Umbilical cord (tissue), 2 donors: ENCODE results near the gene BACE2. TPM values are rescaled to one million over a fixed set of nuclear protein-coding genes. Genes with fewer than 3 reads are reported as not detected.

ENCODE experiments used
- DNase-seq: peaks from one replicate; pipeline ENCODE4 v3.0.0-alpha.2; 2015; ENCODE audit warnings: low spot score
- total RNA-seq: library from RNA; depleted of rRNA; stranded (reverse); fragments of >200 nt; gene quantifications from one replicate; pipeline ENCODE4 v1.2.3, GENCODE V29; 2014; ENCODE audit warnings: low replicate concordance; ENCODE audit not compliant: insufficient read depth

The BACE2 gene
- total RNA-seq, 1 donor from 2014 or later = 37.3 TPM

- no peak for DNase-seq
These were observed 48.0 kb downstream of the BACE2 start for GRCh38 chr21:41215856-41216408.

- DNase-seq = peak; percentile 61
These were observed 48.5 kb downstream of the BACE2 start for GRCh38 chr21:41216486-41216885.

GRCh38 chr21:41217671-41218385, 49.9 kb downstream of the BACE2 start:
- peak; percentile 32 for DNase-seq

- DNase-seq = peak; percentile 14
These were observed 51.7 kb downstream of the BACE2 start for GRCh38 chr21:41219498-41220207.

GRCh38 chr21:41220208-41220733, 52.3 kb downstream of the BACE2 start:
- peak; percentile 17 for DNase-seq

- DNase-seq = no peak
These were observed 54.5 kb downstream of the BACE2 start for GRCh38 chr21:41222247-41223068.

- no peak for DNase-seq
These were observed 58.9 kb downstream of the BACE2 start for GRCh38 chr21:41226853-41227252.

- DNase-seq = no peak
These were observed 59.5 kb downstream of the BACE2 start for GRCh38 chr21:41227357-41228005.

GRCh38 chr21:41228006-41228370, 60.0 kb downstream of the BACE2 start:
- no peak for DNase-seq

- DNase-seq = no peak
These were observed 60.5 kb downstream of the BACE2 start for GRCh38 chr21:41228492-41228891.

GRCh38 chr21:41228958-41229357, 61.0 kb downstream of the BACE2 start:
- no peak for DNase-seq

- DNase-seq = no peak
These were observed 61.7 kb downstream of the BACE2 start for GRCh38 chr21:41229509-41230248.

- no peak for DNase-seq
These were observed 62.5 kb downstream of the BACE2 start for GRCh38 chr21:41230497-41230896.

GRCh38 chr21:41231060-41231459, 63.1 kb downstream of the BACE2 start:
- no peak for DNase-seq

GRCh38 chr21:41232013-41232412, 64.1 kb downstream of the BACE2 start:
- no peak for DNase-seq

GRCh38 chr21:41233916-41234315, 66.0 kb downstream of the BACE2 start:
- DNase-seq = no peak

- DNase-seq = no peak
These were observed 66.6 kb downstream of the BACE2 start for GRCh38 chr21:41234569-41234968.

GRCh38 chr21:41235201-41235600, 67.2 kb downstream of the BACE2 start:
- no peak for DNase-seq

GRCh38 chr21:41236352-41236973, 68.5 kb downstream of the BACE2 start:
- no peak for DNase-seq
